ENCODE data around the gene MXI1. TPM values are rescaled to one million over a fixed set of nuclear protein-coding genes. Genes with fewer than 3 reads are reported as not detected.

The MXI1 gene
- total and polyA plus RNA-seq, 2 donors (not counting 1 experiment from before 2014, with no cell fraction given), result 12.0 to 32.4 TPM

DNA sequence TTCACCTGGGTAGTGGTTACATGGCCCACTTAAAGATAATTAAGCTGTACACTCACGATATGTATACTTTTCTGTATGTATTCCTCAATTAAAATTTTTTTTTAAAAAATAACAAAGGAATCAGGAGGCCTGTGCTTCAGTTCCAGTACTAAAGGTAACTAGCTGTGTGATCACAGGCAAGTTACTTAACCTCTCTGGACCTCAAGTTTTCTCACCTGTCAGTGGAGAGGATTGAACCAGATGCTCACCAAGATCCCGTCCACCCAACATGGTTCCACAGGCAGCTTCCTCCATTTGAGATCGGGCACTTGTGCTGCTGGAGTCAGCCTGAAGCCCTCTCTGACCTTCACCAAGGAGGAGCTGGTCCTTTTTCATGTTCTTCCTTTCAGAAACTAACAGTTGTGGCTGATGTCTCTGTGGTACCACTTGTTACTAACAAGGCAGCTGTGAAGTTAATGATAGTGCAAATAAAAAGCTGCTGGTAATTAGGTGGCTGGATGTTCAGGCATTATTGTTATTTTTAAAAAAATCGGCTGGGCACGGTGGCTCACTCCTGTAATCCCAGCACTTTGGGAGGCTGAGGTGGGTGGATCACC is 126.8 kb downstream of the MXI1 start:
- peaks cover 2% of the 10 kb centered on the region for H3K9me3 Mint-ChIP-seq (ENCODE audit: insufficient read depth)
- Histone ChIP-seq H3K9me3 (ENCODE audit: control extremely low read depth in 1 of 3, control insufficient read depth in 2 of 3, insufficient read depth in 1 of 3, low read length in 2 of 3) (peaks cover 1 to 28% (median 16%) of the 10 kb centered on the region in 3 donors), H3K4me1 (ENCODE audit: control insufficient read depth in 2 of 2, insufficient read depth in 2 of 2, low read length in 2 of 2) (peaks cover 5 to 6% of the 10 kb centered on the region in 2 donors), H3K4me3 (ENCODE audit: control extremely low read depth in 1 of 5, extremely low read depth in 1 of 5, insufficient read depth in 1 of 5, low read depth in 2 of 5, low read length in 4 of 5) (no peak overlapping the region), H2AFZ (ENCODE audit: insufficient read depth, low read depth, low read length, poor library complexity, severe bottlenecking) (no peak overlapping the region), H3K27ac (ENCODE audit: low read length in 2 of 2) (no peak overlapping the region), H3K36me3 (replicated peaks in 1 of 2; ENCODE audit: control extremely low read depth in 1 of 2, control insufficient read depth in 1 of 2, extremely low read depth in 1 of 2, insufficient read depth in 2 of 2, low read length in 1 of 2) (no peaks in the 10 kb centered on the region), H4K20me1 (ENCODE audit: control insufficient read depth, insufficient read depth, low read length, poor library complexity, severe bottlenecking) (no peaks in the 10 kb centered on the region), H3K79me2 (ENCODE audit: control insufficient read depth, insufficient read depth, low read length) (no peaks in the 10 kb centered on the region), H3K27me3 (replicated peaks in 1 of 4; ENCODE audit: control extremely low read depth in 1 of 4, control insufficient read depth in 3 of 4, insufficient read depth in 4 of 4, low read length in 3 of 4) (no peaks in the 10 kb centered on the region), H3K4me2 (replicated peaks; ENCODE audit: low read depth, low read length, poor library complexity, severe bottlenecking) (no peak overlapping the region), H3K9ac (ENCODE audit: low read length) (no peak overlapping the region)
- H3K27ac Mint-ChIP-seq, result no peak overlapping the region
- 100% methylated on average over 3 of the region's 5 CpGs for WGBS (ENCODE audit: insufficient coverage)
- peaks cover 7% of the 10 kb centered on the region for H3K27me3 Mint-ChIP-seq
- ATAC-seq (ENCODE audit: low read depth) (no peak), DNase-seq (no peak)
- H3K4me1 Mint-ChIP-seq, result peaks cover 7% of the 10 kb centered on the region
- TF ChIP-seq EZH2 (IDR thresholded peaks at IDR 0.05; ENCODE audit: borderline replicate concordance, insufficient read depth, low read depth, low read length, poor library complexity, severe bottlenecking), result no peak
- TF ChIP-seq, protein P1, sequence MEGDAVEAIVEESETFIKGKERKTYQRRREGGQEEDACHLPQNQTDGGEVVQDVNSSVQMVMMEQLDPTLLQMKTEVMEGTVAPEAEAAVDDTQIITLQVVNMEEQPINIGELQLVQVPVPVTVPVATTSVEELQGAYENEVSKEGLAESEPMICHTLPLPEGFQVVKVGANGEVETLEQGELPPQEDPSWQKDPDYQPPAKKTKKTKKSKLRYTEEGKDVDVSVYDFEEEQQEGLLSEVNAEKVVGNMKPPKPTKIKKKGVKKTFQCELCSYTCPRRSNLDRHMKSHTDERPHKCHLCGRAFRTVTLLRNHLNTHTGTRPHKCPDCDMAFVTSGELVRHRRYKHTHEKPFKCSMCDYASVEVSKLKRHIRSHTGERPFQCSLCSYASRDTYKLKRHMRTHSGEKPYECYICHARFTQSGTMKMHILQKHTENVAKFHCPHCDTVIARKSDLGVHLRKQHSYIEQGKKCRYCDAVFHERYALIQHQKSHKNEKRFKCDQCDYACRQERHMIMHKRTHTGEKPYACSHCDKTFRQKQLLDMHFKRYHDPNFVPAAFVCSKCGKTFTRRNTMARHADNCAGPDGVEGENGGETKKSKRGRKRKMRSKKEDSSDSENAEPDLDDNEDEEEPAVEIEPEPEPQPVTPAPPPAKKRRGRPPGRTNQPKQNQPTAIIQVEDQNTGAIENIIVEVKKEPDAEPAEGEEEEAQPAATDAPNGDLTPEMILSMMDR (IDR thresholded peaks at IDR 0.05), result no peak
- intact Hi-C loops (cut with micrococcal nuclease), result no loop called here
- ChIA-PET CTCF (interaction anchor here (0.6 to 4.5 kb wide), 7 partner anchors 9 to 213 kb away, joined by 3 to 31 read pairs (median 6); partner anchors contain the start of gene SMNDC1), POLR2A (interaction anchor here (0.6 kb wide), 1 partner anchor 75 kb away, joined by 3 read pairs; no protein-coding TSS in a partner anchor)
- no peak overlapping the region for H3K4me3 Mint-ChIP-seq

DNA sequence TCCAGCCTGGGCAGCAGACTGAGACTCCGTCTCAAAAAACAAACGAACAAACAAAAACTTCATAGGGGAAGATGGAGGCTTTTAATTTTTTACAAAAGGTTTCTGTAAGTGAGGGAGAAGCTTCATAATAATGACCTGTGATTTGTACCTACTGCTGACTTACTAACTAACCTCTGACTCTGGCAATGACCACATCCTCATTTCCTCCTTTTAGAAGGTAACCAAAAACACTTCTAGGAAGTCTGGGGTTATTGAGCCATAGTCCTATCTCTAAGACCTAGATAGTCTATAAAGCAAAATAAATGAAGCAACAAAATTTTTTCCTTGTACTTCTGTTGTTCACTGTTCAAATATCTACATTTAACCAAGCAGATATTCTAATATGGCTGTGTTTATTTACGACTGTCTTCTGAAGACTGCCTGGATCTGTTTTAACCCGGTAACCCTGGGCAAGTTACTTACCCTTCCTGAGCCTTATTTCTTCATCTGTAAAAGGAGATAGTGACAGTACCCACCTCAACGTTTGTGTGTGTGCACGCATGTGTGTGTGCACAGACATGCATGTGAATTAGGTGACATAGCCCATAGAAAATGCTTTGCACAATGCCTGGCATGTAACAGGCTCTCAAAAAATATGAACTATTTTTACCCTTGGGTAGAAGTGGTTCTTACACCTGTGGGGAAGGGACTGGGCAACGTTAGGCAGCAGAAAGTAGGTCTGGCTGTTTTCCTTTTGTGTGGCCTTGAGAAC is 128.1 kb downstream of the MXI1 start:
- CTCF ChIA-PET, result interaction anchor here (2.2 to 4.5 kb wide), 3 partner anchors 10 to 23 kb away, joined by 7 to 31 read pairs (median 8); no protein-coding TSS in a partner anchor
- WGBS (ENCODE audit: insufficient coverage), result 83% methylated on average over 2 of the region's 7 CpGs
- ATAC-seq (ENCODE audit: low read depth), result no peak

More for the DNA sequence above, 128.1 kb downstream of the MXI1 start:
- H3K79me2 ChIP-seq (ENCODE audit: control insufficient read depth, insufficient read depth, low read length), result no peaks in the 10 kb centered on the region
- H3K27ac Mint-ChIP-seq, result no peak overlapping the region
- peaks cover under 1 to 17% (median 7%) of the 10 kb centered on the region in 3 donors for H3K9me3 ChIP-seq (ENCODE audit: control extremely low read depth in 1 of 3, control insufficient read depth in 2 of 3, insufficient read depth in 1 of 3, low read length in 2 of 3)
- H3K9ac ChIP-seq (ENCODE audit: low read length), result no peak overlapping the region
- intact Hi-C loops (cut with micrococcal nuclease), result no loop called here
- H3K9me3 Mint-ChIP-seq (ENCODE audit: insufficient read depth), result no peaks in the 10 kb centered on the region
- peaks cover 11% of the 10 kb centered on the region for H3K27me3 Mint-ChIP-seq
- H3K4me1 ChIP-seq (ENCODE audit: control insufficient read depth in 2 of 2, insufficient read depth in 2 of 2, low read length in 2 of 2), result peaks cover 5 to 6% of the 10 kb centered on the region in 2 donors
- no peaks in the 10 kb centered on the region for H3K36me3 ChIP-seq (replicated peaks in 1 of 2; ENCODE audit: control extremely low read depth in 1 of 2, control insufficient read depth in 1 of 2, extremely low read depth in 1 of 2, insufficient read depth in 2 of 2, low read length in 1 of 2)
- H2AFZ ChIP-seq (ENCODE audit: insufficient read depth, low read depth, low read length, poor library complexity, severe bottlenecking), result no peak overlapping the region
- POLR2A ChIA-PET, result no interaction called here
- H3K4me1 Mint-ChIP-seq, result peaks cover 7% of the 10 kb centered on the region
- H3K27me3 ChIP-seq (replicated peaks in 1 of 4; ENCODE audit: control extremely low read depth in 1 of 4, control insufficient read depth in 3 of 4, insufficient read depth in 4 of 4, low read length in 3 of 4), result no peaks in the 10 kb centered on the region
- no peak for TF ChIP-seq EZH2 (IDR thresholded peaks at IDR 0.05; ENCODE audit: borderline replicate concordance, insufficient read depth, low read depth, low read length, poor library complexity, severe bottlenecking)
- no peaks in the 10 kb centered on the region for H4K20me1 ChIP-seq (ENCODE audit: control insufficient read depth, insufficient read depth, low read length, poor library complexity, severe bottlenecking)
- H3K4me3 Mint-ChIP-seq, result no peak overlapping the region
- no peak for DNase-seq
- no peak overlapping the region for H3K4me3 ChIP-seq (ENCODE audit: control extremely low read depth in 1 of 5, extremely low read depth in 1 of 5, insufficient read depth in 1 of 5, low read depth in 2 of 5, low read length in 4 of 5)
- no peak overlapping the region for H3K27ac ChIP-seq (ENCODE audit: low read length in 2 of 2)
- H3K4me2 ChIP-seq (replicated peaks; ENCODE audit: low read depth, low read length, poor library complexity, severe bottlenecking), result no peak overlapping the region
